ENCODE results near the gene HNRNPA1.
"Not testable (repeated sequence)": the region's sequence is repeated elsewhere in the genome, so short reads cannot be mapped to it uniquely, and the experiment has no call there.

The HNRNPA1 gene

GRCh38 chr12:54304187-54304810, 23.8 kb downstream of the HNRNPA1 start:
- no peak for TF ChIP-seq CTCF (IDR thresholded peaks at IDR 0.05; ENCODE audit: insufficient read depth, low read length, poor library complexity, severe bottlenecking)
- no peak for DNase-seq (ENCODE audit: extremely low read depth, insufficient read length)
- no peak overlapping the region for H3K4me3 ChIP-seq (replicated peaks; ENCODE audit: low read depth, low read length)

GRCh38 chr12:54306925-54307741, 26.6 kb downstream of the HNRNPA1 start:
- TF ChIP-seq CTCF (IDR thresholded peaks at IDR 0.05; ENCODE audit: insufficient read depth, low read length, poor library complexity, severe bottlenecking), result no peak
- H3K27me3 ChIP-seq (replicated peaks; ENCODE audit: control insufficient read depth, insufficient read depth, low read length), result peaks cover 6% of the 10 kb centered on the region
- no peaks in the 10 kb centered on the region for H3K36me3 ChIP-seq (ENCODE audit: control insufficient read depth, insufficient read depth, low read length)
- no peak for DNase-seq (ENCODE audit: extremely low read depth, insufficient read length)
- H3K4me3 ChIP-seq (replicated peaks; ENCODE audit: low read depth, low read length), result no peak overlapping the region

More at GRCh38 chr12:54304187-54304810, 23.8 kb downstream of the HNRNPA1 start:
- H3K27me3 ChIP-seq (replicated peaks; ENCODE audit: control insufficient read depth, insufficient read depth, low read length), result peaks cover 10% of the 10 kb centered on the region
- no peaks in the 10 kb centered on the region for H3K36me3 ChIP-seq (ENCODE audit: control insufficient read depth, insufficient read depth, low read length)

- no peaks in the 10 kb centered on the region for H3K36me3 ChIP-seq (ENCODE audit: control insufficient read depth, insufficient read depth, low read length)
- no peak for TF ChIP-seq CTCF (IDR thresholded peaks at IDR 0.05; ENCODE audit: insufficient read depth, low read length, poor library complexity, severe bottlenecking)
- H3K4me3 ChIP-seq (replicated peaks; ENCODE audit: low read depth, low read length), result no peak overlapping the region
- no peak for DNase-seq (ENCODE audit: extremely low read depth, insufficient read length)
- H3K27me3 ChIP-seq (replicated peaks; ENCODE audit: control insufficient read depth, insufficient read depth, low read length), result peaks cover 3% of the 10 kb centered on the region; the same call in 1 of the 2 replicates
Observed at GRCh38 chr12:54311051-54311450, 30.5 kb downstream of the HNRNPA1 start.

- H3K36me3 ChIP-seq (ENCODE audit: control insufficient read depth, insufficient read depth, low read length); H3K27me3 ChIP-seq (replicated peaks; ENCODE audit: control insufficient read depth, insufficient read depth, low read length); H3K4me3 ChIP-seq (replicated peaks; ENCODE audit: low read depth, low read length); DNase-seq (ENCODE audit: extremely low read depth, insufficient read length): not testable (repeated sequence)
Observed at GRCh38 chr12:54312309-54312708, 31.8 kb downstream of the HNRNPA1 start.

GRCh38 chr12:54321363-54321762, 40.8 kb downstream of the HNRNPA1 start:
- no peak for DNase-seq (ENCODE audit: extremely low read depth, insufficient read length)
- no peak for TF ChIP-seq CTCF (IDR thresholded peaks at IDR 0.05; ENCODE audit: insufficient read depth, low read length, poor library complexity, severe bottlenecking)
- H3K4me3 ChIP-seq (replicated peaks; ENCODE audit: low read depth, low read length), result no peak overlapping the region
- no peaks in the 10 kb centered on the region for H3K36me3 ChIP-seq (ENCODE audit: control insufficient read depth, insufficient read depth, low read length)
- H3K27me3 ChIP-seq (replicated peaks; ENCODE audit: control insufficient read depth, insufficient read depth, low read length), result no peaks in the 10 kb centered on the region
